HCT116 (cell line): ENCODE results near the gene LPA.
"Not testable (repeated sequence)": the region's sequence is repeated elsewhere in the genome, so short reads cannot be mapped to it uniquely, and the experiment has no call there.

Source experiments
- ATF3 ChIP-seq: IDR thresholded peaks from 2 replicates; pipeline ENCODE4 v1.6.1; 2012
- CBX3 ChIP-seq: IDR thresholded peaks from 2 replicates; pipeline ENCODE4 v1.6.1; 2012; ENCODE audit warnings: low read depth
- CEBPB ChIP-seq: IDR thresholded peaks from 2 replicates; pipeline ENCODE4 v1.6.1; 2012; ENCODE audit warnings: low read depth
- EZH2 ChIP-seq: fragments of 200-600 bp; sonication (generic); IDR thresholded peaks from 2 replicates; pipeline ENCODE4 v1.6.1; 2017; ENCODE audit warnings: antibody characterized with exemption, mixed run types
- JUND ChIP-seq: IDR thresholded peaks from 2 replicates; pipeline ENCODE4 v1.6.1; 2012
- MAX ChIP-seq: IDR thresholded peaks from 2 replicates; pipeline ENCODE4 v1.6.1; 2012
- POLR2AphosphoS5 ChIP-seq: IDR thresholded peaks from 2 replicates; pipeline ENCODE4 v1.6.1; 2011; ENCODE audit warnings: mild to moderate bottlenecking, low read depth, low read length, moderate library complexity
- RAD21 ChIP-seq: IDR thresholded peaks from 2 replicates; pipeline ENCODE4 v1.6.1; 2012; ENCODE audit warnings: low read depth, mild to moderate bottlenecking
- SIN3A ChIP-seq: IDR thresholded peaks from 2 replicates; pipeline ENCODE4 v1.6.1; 2012; ENCODE audit warnings: low read depth
- SRF ChIP-seq: IDR thresholded peaks from 2 replicates; pipeline ENCODE4 v1.6.1; 2012; ENCODE audit warnings: low read depth
- ZFX ChIP-seq: fragments of 450-650 bp; IDR thresholded peaks from 2 replicates; pipeline ENCODE4 v1.6.1; 2017
- TF ChIP-seq, protein P1 (sequence below), 3 experiments: fragments of 200-600 bp in 1 of 3; sonication (generic) in 1 of 3; IDR thresholded peaks in 2 of 3; conservative IDR thresholded peaks in 1 of 3; 2 replicates each; pipeline ENCODE4 v1.5.1; 2012 to 2017; ENCODE audit warnings: low read depth in 2 of 3, low read length in 2 of 3, antibody characterized with exemption in 1 of 3, borderline replicate concordance in 1 of 3, control low read depth in 1 of 3, mild to moderate bottlenecking in 1 of 3, mixed read lengths in 1 of 3, mixed run types in 1 of 3, moderate library complexity in 1 of 3; ENCODE audit not compliant: insufficient read depth in 1 of 3

DNA sequence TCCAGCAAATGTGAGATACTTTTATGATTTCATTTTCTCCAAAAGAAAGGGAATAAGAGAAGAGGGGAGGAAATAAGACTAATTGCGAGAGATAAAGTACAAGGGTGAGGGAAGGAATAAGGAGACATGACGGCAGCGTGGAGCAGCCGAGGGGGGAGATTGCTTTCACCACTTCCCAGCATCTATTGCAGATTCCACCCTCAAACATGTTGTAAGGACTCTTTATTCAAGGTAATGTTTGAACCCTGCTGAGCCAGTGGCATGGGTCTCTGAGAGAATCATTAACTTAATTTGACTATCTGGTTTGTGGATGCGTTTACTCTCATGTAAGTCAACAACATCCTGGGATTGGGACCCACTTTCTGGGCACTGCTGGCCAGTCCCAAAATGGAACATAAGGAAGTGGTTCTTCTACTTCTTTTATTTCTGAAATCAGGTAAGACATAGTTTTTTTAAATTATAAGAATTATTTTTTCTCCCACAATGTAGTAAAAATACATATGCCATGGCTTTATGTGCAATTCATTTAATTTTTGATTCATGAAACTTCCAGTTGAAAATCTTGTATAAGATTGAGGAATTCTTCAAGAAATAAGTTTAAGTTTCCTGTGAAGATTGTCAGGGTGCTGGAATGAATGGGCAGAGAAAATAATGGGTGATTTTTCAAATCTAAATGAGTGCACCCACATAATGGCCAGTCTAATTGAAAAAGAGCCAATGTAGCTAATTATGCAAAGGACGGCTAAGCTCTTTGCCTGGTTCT, 38.0 kb upstream of the LPA start, which contains the start of gene PLG:
- TF ChIP-seq SRF, EZH2, CEBPB, MAX, JUND, RAD21, POLR2AphosphoS5, ATF3, SIN3A, ZFX, CBX3: not testable (repeated sequence)
- TF ChIP-seq, protein P1, sequence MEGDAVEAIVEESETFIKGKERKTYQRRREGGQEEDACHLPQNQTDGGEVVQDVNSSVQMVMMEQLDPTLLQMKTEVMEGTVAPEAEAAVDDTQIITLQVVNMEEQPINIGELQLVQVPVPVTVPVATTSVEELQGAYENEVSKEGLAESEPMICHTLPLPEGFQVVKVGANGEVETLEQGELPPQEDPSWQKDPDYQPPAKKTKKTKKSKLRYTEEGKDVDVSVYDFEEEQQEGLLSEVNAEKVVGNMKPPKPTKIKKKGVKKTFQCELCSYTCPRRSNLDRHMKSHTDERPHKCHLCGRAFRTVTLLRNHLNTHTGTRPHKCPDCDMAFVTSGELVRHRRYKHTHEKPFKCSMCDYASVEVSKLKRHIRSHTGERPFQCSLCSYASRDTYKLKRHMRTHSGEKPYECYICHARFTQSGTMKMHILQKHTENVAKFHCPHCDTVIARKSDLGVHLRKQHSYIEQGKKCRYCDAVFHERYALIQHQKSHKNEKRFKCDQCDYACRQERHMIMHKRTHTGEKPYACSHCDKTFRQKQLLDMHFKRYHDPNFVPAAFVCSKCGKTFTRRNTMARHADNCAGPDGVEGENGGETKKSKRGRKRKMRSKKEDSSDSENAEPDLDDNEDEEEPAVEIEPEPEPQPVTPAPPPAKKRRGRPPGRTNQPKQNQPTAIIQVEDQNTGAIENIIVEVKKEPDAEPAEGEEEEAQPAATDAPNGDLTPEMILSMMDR (IDR thresholded peaks at IDR 0.05 in 2 of 3, conservative IDR thresholded peaks at IDR 0.05 in 1 of 3; ENCODE audit: borderline replicate concordance in 1 of 3, insufficient read depth in 1 of 3, low read depth in 2 of 3, low read length in 2 of 3) = not testable (repeated sequence)
